ENCODE data around the gene GTSE1.

Gene GTSE1

DNA sequence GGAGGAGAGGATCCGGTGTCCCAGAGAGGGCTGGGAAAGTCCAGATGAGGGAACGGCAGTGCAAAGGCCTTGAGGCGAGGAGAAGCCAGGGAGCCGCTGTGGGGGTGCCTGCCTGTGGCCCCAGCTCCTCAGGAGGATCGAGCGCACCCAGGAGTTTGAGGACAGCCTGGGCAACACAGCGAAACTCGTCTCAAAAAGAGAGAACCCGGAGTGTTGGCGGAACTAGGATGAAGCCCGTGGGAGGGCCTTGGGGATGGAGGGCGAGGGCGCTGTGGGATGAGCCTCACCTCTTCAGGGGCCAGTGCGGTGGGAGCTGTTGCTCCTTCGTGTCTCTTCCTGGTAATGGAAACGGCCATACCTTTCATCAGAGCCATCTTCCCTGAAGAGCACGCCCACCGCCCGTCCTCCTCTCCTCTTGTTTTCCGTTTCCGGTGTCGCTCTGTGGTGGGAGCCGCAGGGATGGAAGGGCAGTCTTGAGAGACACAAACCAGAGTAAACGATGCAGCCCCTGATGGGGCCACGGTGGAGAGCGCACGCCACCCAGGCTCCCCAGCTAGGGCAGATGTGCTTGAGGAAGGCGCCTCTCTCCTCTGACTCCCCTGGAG, 54.6 kb downstream of the GTSE1 start:
- DNase-seq (ENCODE audit: low spot score): no peak

DNA sequence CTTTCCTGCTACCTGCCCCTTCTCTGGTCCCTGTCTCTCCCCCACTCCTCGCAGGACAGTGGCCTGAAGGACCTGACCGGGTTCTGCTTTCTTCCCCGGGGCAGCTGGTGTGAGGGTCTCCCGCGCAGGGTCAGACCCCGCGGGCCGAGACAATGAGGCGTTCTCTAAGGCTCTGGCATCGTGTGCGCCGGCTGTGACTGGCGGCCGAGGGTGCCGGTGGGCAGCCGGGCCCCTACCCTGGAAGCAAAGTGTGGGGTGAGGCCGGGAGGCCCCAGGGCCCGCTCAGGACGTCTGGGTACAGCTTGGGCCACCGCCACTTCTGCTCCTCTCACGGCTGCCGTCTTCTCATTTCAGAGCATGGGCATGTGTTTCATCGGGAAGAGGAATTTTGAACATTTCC, 55.1 kb downstream of the GTSE1 start:
- DNase-seq (ENCODE audit: low spot score): no peak

DNA sequence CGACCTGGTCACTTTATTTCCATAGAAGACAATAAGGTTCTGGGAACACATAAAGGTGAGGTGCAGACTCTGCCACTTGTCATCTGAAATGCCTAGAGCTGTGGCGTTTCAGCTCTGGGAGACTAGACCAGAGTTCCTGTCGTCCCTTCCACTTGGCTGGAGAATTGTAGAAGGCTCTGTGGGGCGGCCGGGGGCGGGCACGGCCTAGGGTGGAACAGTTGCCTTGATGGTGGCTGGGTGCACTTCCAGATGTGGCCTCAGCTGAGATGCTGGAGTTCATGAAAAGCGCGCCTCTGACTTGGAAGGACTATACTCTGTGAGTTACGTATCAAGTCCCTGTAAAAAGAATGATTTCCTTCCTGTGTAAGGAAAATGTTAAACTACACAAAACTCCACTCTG, 55.6 kb downstream of the GTSE1 start:
- DNase-seq (ENCODE audit: low spot score): no peak

DNA sequence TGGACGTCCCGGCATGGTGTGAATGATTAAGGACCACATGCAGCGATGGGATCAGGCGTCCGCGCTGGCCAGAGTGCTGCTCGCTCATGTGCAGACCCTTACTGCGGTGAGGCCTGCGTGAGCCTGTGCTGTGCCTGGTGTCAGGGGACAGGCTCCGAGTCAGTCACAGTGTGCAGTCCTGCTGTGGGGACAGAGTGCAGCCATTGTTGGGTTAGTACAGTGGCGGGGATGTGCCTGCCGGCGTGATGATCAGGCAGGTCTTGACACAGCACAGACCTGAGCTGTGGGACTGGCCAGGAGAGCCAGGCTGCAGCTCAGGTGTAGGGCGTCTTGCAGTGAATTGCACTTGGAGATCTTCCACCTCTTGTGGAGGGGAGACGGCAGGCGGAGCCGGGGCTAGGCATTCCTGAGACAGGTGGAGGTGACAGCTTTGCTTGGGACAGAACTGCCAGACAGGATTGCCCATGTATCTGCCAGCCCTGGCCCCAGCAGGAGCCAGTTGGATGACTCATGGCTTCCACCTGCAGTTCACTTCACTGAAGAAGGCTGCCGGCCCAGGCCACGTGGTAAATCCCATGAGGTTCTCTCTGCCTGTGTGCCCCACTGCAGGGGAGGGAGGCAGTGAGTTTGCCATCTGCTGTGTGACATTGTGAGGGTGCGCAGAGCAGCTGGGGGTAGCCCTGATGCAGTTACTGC, 56.2 kb downstream of the GTSE1 start:
- no peak for DNase-seq (ENCODE audit: low spot score)

DNA sequence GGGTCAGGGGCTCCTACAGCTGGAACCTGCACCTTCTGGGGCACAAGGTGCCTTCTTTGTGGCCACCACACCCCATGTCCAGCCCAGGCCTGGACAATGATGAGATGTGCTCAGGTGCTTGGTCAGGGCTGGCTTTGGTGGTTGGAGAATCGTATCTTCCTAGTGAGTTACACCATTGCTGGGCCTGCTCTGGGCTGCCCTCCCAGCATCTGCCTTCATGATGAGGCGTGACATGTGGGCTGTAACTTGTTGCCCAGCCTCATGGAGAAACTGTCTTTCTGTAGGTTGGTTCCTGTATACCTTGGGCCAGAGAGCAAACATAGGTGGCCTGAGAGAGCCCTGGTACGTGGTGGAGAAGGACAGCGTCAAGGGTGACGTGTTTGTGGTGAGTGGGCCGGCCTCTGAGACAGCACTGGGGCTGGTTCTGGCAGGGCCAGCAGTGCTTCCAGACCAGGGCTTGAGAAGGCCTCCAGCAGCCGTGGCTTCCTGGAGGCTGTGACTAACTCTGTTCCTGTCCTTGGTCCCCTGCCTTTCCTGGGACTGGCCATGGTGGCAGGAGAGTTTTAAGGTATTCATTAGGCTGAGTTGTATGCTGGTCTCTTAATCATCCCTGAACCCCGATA, 56.9 kb downstream of the GTSE1 start:
- DNase-seq (ENCODE audit: low spot score): no peak

DNA sequence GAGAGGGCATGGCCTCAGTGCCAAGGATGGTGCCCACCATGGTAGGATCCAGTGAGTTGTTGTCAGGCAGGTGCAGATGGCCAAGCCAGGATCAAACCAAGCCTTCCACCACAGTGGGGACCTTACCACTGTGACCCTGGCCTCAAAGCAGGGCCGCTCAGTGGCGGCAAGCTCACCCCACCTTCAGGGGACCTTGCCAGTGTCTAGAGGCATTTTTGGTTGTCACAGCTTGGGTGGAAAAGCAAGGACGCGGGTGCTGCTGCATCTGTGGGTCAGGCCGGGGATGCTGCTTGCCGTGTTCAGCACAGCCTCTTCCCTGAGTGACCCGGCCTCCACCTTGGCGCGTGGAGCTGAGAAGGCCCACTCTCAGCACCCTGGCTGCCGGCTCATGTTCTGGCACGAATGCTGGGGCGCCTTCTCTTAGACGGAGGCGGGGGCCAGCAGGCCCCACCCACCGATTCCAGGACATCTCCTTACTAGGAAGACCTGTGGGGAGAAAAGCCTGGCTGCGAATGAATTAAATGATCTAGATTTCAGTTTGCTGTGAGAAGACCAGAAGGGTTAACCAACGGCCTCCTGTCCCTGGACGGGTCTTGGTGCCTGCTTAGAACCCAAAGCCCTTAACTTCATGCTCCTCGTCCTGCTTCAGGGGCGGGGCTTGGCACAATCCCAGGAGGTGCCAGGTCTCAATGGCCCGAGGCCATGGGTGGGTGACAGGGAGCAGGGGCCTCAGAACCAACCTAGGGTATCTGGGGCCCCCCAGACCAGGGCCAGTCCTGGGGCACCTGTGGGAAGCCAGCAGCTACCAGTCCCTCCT, 57.7 kb downstream of the GTSE1 start:
- DNase-seq (ENCODE audit: low spot score): no peak

DNA sequence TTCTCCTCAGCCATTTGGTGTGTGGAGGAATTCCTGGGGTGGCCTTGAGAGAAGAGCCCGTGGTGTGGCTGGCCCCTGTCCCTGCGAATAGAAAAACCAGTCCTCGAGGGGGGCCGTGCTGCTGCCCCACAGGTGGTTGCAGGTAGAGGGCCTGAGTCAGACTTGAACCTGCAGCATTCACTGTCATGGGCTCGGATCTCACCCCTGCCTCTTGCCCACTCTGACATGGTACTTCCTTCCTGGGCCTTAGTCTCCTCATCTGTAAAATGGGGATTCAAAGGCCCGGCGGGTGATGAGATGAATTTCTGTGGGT, 58.3 kb downstream of the GTSE1 start:
- no peak for DNase-seq (ENCODE audit: low spot score)

DNA sequence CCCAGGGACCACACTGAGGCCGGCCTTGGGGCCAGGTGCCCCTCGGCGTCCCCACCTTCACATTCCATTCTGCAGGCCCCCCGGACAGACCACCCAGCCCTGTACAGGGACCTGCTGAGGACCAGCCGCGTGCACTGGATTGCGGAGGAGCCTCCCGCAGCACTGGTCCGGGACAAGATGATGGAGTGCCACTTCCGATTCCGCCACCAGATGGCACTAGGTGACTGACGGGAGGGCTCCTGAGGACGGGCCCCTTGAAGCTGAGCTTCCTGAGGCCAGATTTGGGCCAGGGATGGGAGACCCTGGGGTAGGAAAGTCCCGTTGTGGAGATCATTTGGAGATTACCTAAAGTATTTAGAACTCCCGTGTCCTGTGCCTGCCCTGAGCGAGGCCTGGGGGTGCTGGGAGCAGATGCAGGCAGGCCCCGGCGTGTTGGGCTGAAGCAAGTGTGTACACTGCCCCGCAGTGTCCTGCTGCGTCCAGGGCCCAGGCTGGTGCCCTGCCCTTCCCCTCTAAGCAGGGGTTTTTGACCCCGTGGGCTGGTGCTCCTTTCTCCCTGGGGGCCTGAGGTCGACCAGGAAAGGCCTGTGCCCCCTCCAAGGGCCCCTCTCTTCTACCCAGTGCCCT, 58.8 kb downstream of the GTSE1 start:
- peak; percentile 64 for DNase-seq (ENCODE audit: low spot score)

DNA sequence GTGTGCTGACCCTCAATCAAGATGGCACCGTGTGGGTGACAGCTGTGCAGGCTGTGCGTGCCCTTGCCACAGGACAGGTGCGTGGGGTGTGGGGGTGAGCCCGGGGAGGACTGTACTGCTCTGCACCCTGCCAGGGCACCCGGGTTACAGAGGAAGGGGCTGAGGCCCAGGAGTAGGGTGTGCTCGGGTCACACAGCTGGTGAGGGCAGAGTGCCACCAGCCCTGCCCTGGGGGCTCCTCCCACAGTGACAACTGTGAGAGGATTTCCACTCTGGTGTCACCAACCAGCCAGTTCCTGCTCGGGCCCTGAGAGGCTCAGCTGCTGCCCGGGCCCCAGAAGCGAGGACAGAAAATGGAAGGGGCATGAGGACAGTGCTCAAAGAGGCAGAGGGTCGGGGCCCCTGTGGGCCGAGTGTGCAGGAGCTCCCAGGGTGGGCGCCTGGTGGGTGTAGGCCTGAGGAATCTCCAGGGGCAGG, 59.4 kb downstream of the GTSE1 start:
- no peak for DNase-seq (ENCODE audit: low spot score)

DNA sequence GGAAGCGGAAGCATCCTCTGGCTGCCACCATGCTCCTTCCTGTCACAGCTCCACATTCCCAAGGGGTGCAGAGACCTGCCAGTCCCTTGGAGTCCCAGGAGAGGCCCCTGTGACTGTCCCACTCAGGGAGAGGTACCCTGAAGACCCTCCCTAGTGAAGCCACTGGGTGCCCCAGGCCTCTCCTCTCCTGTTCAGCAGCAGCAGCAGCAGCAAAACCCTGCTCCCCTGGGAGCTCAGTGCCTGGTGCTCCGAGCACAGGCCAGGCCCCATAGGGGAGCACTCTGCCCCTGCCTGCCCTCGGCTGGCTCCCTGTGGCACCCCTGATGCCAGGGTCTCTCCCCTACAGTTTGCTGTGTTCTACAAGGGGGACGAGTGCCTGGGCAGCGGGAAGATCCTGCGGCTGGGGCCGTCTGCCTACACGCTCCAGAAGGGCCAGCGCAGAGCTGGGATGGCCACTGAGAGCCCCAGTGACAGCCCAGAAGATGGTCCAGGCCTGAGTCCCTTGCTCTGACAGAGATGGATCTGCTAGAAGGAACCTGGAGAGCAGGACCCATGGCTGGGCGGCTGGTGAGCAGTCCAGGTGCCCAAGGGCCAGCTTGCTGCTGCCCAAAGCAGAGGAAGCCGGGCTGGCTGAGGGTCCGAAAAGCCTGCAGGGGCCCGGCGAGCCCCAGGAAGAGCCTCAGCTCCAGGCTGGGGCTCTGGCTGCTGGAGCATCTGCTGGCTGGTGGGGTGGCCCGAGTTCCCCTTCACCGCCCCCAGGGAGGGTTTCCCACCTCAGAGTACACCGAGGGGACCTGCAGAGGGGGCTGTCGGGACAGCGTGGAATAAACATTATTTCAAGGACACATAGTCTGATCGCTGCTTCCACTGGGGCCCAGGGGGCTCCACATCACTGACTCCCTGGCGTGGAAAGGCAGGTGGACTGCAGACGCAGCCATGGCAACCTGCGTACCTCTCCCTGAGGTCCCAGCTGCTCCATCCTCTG, 60.1 kb downstream of the GTSE1 start:
- no peak for DNase-seq (ENCODE audit: low spot score)

DNA sequence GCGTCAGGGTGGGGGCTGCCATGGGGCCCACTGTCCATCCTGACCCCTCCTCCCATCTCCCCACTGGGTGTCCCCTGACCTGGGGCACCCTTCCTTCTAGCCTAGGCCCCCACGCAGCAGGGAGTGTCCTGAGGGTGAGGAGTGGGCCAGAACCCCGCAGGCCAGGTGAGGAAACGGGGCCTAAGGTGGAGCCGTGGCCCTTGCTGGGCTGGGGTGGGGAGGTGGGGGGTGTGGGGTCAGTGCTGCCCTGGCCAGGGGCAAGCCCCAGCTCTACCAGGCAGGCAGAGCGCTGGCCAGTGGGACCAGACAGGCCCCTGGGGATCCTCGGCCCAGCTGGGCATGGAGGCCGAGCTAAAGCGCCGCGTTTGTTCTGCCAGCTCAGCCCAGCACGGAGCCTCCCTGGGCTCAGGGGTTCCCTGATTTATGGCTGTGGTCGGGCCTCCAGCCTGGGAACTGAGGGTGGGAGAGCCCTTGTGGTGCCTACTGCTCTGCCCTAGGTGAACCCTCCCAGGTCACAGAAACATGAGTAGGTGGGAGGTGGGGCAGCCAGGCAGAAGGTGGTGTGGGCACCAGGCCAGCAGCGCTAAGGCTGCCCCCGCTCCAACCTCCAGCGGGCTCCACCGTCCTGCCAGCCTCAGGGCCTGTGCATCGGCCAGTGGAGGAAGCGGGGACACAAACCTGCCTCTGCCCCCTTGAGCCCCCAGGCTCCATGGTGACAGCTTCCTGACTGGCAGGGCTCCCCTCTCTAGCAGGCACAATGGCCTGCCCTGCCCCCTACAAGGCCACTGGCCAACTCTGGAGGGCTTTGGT, 61.2 kb downstream of the GTSE1 start:
- DNase-seq (ENCODE audit: low spot score): no peak

DNA sequence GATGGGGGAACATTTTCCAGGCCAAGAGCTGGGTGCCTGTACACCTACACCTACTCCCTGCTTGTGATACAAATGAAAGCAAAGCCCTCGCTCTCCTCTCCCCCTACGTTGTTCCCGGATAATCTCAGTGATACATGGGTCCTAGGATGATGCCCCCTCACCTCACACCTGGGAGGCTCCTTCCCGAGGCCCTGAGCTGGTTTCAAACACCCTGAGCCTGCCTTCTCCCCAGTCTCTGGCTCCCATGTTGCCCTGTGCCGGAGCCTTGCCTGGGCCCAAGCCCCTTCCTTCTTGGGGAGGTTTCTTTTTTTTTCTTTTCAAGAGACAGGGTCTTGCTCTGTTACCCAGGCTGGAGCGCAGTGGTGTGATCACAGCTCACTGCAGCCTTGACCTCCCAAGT, 62.1 kb downstream of the GTSE1 start:
- DNase-seq (ENCODE audit: low spot score): no peak

DNA sequence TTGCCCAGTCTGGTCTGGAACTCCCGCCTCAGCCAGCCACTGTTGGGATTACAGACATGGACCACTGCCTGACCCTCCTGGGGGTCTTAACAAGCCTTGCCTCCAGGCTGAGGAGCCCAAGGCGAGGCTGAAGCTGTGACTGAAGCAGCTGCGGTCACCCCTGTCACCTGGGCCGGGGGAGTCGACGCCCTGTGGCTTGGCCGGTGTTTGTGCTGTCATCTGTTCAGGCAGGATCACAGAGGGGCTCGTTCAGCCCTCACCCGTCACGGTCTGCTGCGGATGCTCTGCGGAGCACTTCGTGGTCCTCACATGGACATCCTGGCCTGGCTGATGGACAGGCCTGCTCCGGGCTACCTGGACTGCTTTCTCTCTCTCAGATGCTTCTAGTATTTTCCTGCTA, 62.7 kb downstream of the GTSE1 start:
- no peak for DNase-seq (ENCODE audit: low spot score)

DNA sequence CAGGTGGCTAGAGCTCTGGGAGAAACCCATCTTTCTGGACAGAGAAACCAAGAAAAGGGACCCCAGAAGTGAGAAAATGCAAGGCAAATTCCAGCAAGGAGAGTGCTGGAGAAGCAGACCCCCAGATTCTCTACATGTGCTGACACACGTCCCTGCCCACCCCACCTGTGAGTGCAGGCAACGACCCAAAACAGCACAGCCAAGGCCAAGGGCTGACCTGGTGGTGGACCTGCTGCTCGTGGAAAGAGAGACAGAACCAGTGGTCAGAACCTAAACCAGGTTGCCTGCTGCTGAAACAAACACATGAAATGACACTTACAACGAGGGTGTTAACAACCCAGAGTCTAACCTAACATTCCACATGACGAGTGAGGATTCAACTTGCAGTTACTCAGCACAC, 63.4 kb downstream of the GTSE1 start:
- DNase-seq (ENCODE audit: low spot score): no peak

DNA sequence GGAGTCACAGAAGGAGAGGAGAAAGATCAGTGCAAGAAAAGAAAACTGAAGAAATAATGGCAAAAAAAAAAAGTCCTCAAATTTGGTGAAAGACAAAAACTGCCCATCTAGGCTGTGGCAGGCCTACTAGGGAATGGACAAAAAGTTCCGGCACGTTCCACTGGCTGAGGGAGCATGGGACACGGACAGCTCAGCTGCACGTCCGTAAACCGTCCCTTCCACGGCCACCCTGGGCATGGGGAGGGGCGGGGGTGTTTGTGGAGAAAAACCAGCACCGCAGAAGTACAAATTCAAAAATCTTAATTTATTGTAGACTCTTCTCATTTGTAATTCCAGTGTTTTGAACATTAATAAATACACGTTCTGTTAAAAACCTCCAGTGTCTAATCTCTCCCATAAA, 64.2 kb downstream of the GTSE1 start:
- DNase-seq (ENCODE audit: low spot score): no peak

DNA sequence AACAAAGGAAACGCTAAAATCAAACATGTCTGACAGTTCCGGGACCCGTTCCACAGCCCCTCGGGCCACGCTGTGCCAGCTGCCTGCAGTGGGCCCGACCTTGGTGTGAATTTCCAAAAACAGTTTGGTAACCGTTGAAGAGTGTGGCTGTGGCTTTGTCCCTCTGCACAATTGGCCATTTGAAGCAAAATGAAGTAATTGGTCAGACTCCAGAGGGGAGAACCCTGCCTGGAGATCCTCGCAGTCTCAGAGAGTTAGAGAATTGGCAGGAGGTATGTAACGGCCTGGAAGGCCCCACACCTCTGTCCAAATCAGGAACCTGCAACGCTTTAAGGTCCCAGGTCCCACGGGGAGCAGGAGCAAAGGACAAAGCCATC, 65.1 kb downstream of the GTSE1 start:
- DNase-seq (ENCODE audit: low spot score): no peak

DNA sequence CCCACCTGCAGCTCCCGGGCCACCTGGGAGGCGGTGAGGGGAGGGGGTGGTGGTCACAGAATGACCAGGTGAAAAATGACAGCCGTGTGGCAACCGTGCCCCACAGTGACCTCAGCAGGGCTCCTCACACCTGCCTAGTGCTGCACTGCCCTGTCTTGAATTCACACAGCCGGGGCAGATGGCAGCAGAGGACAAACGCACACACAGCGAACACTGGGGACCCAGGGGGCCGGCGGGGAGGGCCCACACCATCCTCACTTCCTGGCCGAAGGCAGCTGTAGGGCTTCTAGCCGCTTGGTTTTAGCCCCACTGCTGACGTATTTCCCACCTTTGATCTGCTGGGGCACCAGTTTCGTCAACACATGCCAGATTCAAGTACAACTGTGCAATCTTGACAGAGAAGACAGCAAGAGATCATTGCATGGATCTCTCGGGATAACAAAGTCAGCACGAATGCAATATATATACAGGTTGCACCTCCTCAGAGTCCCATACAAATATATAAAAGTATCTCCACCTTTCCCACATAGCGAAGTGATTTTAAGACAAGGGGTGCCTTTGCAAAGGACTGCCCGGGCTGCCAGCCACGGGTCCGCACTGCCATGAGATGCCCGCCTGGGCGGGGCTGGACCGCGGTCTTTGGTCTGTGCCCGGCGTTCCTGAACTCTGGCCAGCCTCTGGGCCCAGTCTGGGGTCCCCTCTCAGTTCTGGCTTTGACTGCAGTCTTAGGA, 65.7 kb downstream of the GTSE1 start:
- DNase-seq (ENCODE audit: low spot score): no peak

DNA sequence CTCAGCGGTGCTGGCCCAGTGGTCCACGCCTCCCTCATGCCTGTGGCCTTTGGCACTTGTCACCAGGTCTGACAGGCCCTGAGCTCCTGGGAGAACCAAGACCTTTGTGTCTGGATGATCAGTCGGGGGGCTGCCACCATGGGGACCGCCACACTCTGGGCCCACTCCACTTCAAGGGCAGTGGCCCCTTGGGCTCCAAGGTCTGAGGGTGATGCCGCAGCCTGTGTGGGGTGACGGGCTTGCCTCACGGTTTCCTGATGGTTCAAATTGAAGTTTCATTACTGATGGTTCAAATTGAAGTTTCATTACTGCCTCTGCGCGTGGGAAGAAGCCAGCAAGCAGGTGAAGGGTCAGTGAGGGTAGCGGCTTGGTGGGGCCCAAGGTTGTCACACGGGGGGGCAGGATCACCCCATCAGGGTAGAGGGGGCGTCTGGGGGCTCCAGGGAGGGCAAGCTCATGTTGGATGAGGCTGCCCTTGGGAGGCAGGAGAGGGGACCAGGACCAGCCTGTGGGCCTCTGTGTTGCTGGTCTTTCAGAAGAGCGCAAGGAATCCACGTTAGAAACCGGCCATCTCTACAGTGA, 66.4 kb downstream of the GTSE1 start:
- no peak for DNase-seq (ENCODE audit: low spot score)

Data from SK-N-DZ (cell line).